GM21717 (cell line): ENCODE data around the gene GRPEL1.

Experiments
- ATAC-seq: cut with Tn5 transposase; IDR thresholded peaks from one replicate; pipeline ENCODE4 v1.9.1; 2021; ENCODE audit warnings: mild to moderate bottlenecking, moderate library complexity; ENCODE audit not compliant: unreplicated experiment

The GRPEL1 gene

DNA sequence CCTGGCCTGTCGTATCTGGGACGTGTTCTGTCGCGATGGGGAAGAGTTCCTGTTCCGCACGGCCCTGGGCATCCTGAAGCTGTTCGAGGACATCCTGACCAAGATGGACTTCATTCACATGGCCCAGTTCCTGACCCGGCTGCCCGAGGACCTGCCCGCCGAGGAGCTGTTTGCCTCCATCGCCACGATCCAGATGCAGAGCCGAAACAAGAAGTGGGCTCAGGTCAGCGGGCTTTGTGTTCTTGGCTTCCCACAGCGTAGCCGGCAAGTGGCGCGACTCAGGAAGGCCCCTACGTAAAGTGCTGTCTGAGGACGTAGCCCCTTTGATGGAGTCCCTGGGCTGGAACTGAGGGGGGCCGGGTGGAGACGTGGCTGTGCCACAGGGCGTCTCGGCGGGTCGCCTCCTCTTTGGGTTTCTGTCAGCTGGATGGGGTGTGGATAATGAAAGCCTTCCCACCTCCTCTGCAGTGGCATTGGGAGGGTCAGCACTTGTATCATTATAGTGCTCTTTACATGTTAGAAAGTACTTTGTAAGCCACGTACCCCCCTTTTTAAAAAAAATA lies 42.7 kb downstream of the GRPEL1 start:
- no peak for ATAC-seq

GRCh38 chr4:7024336-7024890 lies 43.5 kb downstream of the GRPEL1 start:
- ATAC-seq, result no peak

DNA sequence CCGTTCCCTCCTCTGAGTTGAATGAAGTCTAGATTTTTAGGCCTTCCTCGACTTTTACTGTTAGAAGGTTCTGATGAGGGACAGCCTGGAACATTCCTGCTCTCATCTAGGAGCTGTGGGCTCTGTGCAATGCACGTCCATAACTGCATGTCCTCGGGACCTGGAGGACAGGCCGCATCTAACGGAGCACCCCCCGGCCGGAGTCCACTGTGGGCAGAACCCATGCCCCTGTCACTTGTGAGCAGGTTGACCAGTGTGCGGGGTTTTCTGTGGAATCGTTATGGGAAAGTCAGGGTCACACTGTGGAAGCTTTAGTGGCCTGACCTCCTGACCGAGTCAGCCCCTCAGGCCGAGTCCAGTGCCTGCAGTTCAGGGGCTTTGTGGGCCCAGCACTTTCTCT lies 44.0 kb downstream of the GRPEL1 start:
- ATAC-seq, result no peak

DNA sequence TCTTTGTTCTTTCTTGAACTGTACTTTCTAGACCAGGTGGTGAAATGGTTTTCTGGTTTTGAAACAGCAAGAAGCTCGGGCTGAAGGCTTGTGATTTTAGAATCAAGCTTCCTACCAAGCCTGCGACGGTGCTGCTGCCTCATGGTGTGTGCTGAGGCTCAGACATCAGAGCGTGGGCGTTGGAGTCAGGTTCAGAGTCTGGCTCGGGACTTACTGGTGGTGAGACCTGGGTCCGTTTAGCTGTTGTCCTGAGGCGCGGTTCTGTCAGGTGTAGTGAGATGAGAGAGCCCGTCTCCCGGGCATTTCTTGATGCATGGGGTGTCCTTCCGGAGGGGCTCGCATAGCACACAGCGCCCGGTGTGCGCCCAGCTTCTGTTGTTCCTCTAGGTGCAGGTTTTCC lies 44.4 kb downstream of the GRPEL1 start:
- ATAC-seq, result no peak

GRCh38 chr4:7021930-7022664 lies 45.8 kb downstream of the GRPEL1 start:
- no peak for ATAC-seq

- ATAC-seq, result no peak
Measured at GRCh38 chr4:7021355-7021754, 46.5 kb downstream of the GRPEL1 start.

DNA sequence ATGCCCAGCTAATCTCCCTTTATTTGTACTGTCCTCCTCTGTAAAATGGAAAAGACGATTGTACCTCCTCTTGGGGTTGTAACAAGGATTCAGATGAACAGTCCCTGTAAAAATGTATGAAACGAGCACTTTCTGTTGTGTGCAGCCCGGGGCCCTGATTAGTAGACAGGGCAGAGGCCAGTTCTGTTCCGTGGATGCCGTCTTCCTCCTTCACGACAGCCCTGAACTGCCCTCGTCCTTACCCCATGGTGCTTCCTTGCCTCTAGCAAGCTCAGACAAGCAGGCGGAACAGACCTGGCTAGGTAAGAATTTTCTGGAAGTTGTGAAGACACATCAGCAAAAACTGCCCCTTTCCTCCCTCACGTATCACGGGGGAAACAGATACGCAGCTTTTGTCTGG lies 47.0 kb downstream of the GRPEL1 start:
- no peak for ATAC-seq

GRCh38 chr4:7020290-7020689 lies 47.6 kb downstream of the GRPEL1 start:
- ATAC-seq, result no peak

DNA sequence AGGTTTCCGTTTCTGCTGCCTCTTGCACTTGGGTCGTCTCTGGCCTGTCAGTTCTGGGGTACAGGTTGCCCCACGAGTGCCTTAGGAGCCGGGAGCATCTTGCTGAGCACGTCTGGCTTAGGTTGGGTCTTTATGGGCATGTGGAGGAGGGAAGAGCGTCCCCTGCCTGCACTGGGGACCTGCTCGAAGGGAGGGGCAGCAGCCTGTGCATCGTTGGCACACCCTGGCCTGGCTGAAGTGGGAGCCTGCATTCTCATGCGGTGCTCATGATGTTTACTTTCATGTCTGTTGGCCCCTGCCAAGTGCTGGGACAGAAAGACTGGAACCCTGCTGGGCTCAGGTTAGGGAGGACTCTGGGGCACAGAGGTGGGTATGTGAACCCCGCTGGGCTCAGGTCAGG lies 48.5 kb downstream of the GRPEL1 start:
- ATAC-seq, result no peak

DNA sequence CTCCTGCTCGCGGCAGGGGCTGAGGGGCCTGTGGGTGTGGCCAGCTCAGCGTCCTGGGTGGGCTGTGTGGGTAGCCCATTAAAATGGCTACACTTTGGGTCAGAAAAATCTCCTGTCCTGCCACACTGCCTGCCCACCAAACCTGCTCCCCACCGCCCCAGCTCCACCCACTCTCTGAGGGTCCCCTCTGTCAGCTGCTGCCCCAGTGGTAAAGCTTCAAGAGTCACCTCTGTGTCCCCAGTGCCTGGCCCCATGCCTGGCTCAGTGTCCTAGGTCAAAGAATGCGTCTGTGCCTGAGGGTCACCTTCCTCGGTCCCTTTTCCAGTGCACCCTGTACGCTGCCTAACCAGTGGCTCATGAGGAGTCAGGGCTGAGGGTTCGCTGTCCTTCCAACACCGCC lies 49.6 kb downstream of the GRPEL1 start:
- ATAC-seq, result no peak

DNA sequence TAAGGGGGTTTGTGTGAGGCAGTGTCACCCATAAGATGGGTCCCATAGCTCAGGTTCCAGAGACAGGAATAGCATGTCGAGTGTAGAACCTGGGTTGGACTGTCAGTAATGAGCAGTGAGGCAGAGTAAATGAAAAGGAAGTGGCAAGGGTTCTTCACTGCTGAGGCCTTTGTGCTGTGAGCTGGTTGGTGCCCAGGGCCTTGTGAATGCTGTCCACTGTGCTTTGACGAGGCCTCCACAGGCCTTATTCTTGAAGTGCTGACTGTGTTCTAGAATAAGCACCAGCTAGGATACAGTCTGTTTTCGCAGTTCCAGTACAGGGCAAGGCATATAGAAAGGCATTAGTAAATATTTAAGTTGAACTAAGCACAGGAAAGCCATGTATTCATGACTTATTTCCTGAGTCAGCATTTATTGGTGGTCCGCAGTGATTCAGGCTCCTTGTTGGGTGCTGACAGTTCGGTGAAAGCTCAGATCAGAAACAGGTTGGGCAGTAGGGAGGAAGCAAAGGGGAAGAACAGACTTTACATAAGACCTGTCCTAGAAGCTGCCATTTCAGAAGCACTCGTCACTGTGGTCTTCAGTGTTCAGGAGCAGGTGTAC lies 50.3 kb downstream of the GRPEL1 start:
- no peak for ATAC-seq

DNA sequence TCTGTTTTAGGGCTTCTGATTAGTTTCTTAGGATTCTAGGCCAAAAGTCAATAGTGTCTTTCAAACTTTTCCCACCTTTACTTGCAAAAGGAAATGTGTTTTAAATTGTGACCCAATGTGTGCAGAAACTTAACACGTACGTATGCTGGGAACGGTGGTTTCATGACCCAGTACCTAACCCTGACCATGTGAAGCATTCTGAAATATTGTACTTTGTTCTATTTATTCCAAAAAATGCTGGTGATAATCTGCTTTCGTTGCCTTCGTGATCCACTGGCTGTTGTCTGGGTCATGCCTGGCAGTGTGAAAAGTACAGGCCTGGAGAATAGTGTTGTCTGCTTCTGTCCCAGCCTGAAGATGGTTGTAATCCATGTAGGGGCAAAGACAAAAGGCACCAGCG lies 51.4 kb downstream of the GRPEL1 start:
- ATAC-seq, result no peak

- no peak for ATAC-seq
Measured at GRCh38 chr4:7016086-7016485, 51.8 kb downstream of the GRPEL1 start.

GRCh38 chr4:7015383-7016035 lies 52.4 kb downstream of the GRPEL1 start:
- ATAC-seq, result no peak

DNA sequence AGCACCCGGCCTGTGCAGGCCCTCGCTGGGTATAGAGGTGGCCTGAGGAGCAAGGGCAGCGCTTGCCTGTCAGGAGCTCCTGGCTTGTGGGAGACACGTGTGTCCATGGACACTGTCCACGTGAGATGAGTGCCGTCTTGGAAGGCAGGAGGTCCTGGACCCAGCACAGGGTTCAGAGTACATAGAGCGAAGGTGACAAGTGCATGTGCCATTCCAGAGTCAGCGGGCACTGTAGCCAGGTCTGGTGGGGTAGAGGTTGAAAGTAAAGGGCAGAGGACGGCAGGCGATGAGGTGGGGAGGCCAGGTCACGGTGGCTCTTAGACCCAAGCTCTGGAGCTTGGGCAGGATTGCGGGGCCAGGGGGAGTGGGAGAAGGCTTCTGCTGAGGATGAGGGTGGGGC lies 53.0 kb downstream of the GRPEL1 start:
- no peak for ATAC-seq

DNA sequence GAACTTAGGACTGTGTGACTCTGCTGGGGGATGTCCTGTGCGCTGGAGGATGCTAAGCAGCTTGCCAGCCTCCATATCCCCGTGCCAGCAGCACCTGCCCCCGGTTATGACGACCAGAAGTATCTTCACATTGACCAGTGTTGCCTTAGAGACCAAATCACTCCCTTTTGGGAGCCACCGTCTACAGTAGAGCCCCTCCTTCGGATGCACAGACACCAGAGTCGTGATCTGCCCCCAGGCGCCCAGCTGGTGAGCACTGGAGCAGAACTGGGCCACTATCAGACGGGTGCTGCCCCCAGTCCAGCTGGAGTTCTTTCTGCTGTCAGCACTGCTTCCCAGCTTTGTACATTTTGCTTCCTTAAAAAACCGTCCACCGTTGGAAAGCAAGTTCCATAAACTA lies 54.7 kb downstream of the GRPEL1 start:
- ATAC-seq, result no peak

GRCh38 chr4:7009564-7009963 lies 58.3 kb downstream of the GRPEL1 start:
- ATAC-seq, result no peak
